LNCAP (cell line): Measurements from ENCODE around the gene SHROOM3.
A peak's percentile ranks its signal among the peaks of the same experiment; 100 is the strongest.

Source experiments
- TF ChIP-seq, protein P1 (sequence below): fragments of 450-650 bp; IDR thresholded peaks from 2 replicates; pipeline ENCODE4 v1.5.1; 2017; ENCODE audit warnings: mild to moderate bottlenecking

The SHROOM3 gene

DNA sequence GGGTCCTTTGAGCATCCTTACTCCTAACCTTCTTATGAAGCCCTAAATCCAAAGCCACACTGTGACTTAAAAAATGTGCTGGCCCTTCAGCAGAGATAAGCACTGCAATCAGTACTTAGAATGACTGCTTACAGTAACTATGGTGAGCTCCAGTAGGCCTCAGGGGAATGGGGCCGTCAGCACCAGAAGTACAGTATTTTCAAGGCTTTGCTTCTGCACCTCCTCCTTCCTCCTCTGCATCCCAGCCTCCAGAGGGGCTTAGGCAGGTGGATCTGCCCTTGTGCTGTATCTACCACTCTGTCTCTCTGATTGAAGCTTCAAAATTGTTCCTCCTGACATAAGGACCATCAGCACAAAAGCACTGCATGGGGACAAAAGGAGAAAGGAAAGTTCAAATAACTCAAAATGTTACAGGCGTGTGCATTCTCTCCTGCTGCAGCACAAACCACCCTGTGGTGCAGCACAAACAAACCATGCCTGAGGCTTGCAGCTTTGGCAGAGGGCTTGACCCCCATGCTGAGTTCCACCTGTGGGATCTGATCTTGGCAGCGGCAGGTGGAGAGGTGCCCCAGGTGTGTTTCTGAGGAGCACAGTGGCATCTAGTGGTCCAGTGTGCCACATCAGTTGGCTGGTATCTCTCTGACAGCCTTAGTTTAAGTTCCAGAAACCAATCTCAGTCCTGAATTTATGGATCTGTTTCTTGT lies 298.2 kb downstream of the SHROOM3 start:
- TF ChIP-seq, protein P1, sequence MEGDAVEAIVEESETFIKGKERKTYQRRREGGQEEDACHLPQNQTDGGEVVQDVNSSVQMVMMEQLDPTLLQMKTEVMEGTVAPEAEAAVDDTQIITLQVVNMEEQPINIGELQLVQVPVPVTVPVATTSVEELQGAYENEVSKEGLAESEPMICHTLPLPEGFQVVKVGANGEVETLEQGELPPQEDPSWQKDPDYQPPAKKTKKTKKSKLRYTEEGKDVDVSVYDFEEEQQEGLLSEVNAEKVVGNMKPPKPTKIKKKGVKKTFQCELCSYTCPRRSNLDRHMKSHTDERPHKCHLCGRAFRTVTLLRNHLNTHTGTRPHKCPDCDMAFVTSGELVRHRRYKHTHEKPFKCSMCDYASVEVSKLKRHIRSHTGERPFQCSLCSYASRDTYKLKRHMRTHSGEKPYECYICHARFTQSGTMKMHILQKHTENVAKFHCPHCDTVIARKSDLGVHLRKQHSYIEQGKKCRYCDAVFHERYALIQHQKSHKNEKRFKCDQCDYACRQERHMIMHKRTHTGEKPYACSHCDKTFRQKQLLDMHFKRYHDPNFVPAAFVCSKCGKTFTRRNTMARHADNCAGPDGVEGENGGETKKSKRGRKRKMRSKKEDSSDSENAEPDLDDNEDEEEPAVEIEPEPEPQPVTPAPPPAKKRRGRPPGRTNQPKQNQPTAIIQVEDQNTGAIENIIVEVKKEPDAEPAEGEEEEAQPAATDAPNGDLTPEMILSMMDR: peak; percentile 82

DNA sequence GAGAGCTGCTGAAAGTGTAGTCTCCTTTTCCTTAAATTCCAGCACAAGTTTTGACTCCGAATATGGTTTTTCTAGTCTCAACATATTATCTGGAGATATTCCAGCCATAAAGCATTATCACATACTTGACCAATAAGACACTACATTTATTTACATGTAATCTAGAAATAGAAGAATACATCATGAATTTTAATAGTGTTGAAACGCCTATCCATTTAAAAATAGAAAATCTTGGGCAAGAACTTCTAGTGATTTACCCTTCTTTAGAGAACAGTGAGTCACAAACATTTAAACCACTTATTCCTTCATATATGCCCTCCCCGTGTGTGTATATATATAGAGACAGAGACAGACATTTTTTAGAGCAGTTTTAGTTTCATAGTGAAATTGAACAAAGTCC lies 301.4 kb downstream of the SHROOM3 start:
- TF ChIP-seq, protein P1: no peak

DNA sequence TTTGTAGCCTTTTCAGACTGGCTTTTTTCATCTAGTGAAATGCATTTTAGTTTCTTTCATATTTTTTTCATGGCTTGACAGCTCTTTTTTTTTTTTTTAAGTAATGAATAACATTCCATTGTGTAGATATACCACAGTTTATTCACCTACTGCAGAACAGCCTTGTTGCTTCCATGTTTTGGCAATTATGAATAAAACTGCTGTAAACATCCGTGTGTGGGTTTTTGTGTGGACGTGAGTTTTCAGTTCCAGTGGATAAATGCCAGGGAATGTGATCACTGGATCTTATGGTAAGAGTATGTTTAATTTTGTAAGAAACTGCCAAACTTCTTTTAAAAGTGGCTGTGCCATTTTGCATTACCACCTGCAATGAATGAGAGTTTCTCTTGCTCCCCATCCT lies 302.2 kb downstream of the SHROOM3 start:
- TF ChIP-seq, protein P1: no peak

DNA sequence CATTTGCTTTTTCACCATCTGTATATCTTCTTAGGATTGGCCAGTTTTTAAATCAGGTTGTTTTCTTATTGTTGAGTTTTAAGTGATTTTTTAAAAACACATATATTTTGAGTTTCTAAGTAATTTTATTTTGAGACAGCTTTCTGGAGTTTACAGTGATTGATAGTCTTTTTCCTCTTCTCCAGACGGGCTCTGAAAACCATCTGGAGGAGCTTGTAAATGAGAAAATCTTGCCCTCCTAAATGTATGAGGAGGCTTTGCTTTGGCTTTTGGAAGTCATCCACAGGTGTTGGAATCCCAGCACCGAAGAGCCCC lies 302.7 kb downstream of the SHROOM3 start:
- TF ChIP-seq, protein P1: no peak

DNA sequence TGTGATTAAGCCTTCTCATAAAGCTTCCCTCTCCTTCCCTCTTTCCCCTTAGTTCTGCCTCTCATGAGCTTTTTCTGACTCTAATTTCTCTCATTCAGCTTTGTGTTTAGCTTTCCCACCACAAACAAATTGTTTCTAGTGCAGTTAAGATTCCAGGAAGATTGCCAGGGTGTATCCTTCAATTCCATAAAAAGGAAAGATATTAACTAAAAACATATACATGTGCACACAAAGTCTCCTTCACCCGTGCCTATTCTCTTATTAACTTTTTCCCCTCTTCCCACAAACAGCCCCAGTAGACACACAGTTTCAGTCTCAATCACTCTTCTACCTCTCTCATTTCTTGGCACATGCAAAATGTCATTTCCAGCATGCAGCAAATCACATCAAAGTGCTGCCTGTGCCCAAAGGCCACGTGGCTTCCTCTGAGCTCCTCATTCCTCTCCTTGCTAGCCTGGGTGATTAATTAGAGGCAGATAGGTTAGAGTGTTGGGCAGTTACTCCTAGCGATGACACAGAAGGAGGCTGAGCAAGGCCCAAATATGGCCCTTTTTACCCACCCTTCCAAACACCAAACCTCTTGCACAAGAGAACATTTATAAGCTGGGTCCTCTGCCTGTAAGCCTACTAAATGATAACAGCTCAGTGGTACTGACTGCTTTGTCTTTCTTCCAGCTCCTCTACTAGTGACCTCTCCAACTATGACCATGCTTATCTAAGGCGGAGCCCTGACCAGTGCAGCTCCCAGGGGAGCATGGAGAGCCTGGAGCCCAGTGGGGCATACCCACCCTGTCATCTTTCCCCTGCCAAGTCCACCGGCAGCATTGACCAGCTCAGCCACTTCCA lies 303.3 kb downstream of the SHROOM3 start:
- TF ChIP-seq, protein P1: no peak

DNA sequence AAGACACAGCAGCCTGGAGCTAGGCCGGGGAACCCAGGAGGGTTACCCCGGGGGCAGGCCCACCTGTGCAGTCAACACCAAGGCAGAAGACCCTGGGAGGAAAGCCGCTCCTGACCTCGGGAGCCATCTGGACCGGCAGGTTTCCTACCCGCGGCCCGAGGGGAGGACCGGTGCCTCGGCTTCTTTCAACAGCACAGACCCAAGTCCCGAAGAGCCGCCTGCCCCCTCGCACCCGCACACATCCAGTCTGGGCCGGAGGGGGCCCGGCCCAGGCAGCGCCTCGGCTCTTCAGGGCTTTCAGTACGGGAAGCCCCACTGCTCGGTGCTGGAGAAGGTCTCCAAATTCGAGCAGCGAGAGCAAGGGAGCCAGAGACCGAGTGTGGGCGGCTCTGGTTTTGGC lies 305.2 kb downstream of the SHROOM3 start:
- TF ChIP-seq, protein P1: no peak

DNA sequence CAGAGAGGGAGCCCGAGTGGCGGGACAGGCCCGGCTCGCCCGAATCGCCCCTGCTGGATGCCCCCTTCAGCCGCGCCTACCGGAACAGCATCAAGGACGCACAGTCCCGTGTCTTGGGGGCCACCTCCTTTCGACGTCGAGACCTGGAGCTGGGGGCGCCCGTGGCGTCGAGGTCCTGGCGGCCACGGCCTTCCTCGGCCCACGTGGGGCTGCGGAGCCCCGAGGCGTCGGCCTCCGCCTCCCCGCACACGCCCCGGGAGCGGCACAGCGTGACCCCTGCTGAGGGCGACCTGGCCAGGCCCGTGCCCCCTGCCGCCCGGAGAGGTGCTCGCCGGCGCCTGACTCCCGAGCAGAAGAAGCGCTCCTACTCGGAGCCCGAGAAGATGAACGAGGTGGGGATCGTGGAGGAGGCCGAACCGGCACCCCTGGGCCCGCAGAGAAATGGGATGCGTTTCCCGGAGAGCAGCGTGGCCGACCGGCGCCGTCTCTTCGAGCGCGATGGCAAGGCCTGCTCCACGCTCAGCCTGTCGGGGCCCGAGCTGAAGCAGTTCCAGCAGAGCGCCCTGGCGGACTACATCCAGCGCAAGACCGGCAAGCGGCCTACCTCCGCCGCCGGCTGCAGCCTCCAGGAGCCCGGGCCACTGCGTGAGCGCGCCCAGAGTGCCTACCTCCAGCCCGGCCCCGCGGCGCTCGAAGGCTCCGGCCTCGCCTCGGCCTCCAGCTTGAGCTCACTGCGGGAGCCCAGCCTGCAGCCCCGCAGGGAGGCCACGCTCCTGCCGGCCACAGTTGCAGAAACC lies 306.0 kb downstream of the SHROOM3 start:
- TF ChIP-seq, protein P1: no peak
